Activated naive CD4-positive, alpha-beta T cell treated with Interleukin-2 at 50 U/mL for 16 hours (primary cell): ENCODE results near the gene RC3H1.
"Not testable (repeated sequence)": the region's sequence is repeated elsewhere in the genome, so short reads cannot be mapped to it uniquely, and the experiment has no call there.

ENCODE experiments used
- DNase-seq: peaks from one replicate; pipeline ENCODE4 v3.0.0-alpha.2; 2020

The RC3H1 gene, protein sequence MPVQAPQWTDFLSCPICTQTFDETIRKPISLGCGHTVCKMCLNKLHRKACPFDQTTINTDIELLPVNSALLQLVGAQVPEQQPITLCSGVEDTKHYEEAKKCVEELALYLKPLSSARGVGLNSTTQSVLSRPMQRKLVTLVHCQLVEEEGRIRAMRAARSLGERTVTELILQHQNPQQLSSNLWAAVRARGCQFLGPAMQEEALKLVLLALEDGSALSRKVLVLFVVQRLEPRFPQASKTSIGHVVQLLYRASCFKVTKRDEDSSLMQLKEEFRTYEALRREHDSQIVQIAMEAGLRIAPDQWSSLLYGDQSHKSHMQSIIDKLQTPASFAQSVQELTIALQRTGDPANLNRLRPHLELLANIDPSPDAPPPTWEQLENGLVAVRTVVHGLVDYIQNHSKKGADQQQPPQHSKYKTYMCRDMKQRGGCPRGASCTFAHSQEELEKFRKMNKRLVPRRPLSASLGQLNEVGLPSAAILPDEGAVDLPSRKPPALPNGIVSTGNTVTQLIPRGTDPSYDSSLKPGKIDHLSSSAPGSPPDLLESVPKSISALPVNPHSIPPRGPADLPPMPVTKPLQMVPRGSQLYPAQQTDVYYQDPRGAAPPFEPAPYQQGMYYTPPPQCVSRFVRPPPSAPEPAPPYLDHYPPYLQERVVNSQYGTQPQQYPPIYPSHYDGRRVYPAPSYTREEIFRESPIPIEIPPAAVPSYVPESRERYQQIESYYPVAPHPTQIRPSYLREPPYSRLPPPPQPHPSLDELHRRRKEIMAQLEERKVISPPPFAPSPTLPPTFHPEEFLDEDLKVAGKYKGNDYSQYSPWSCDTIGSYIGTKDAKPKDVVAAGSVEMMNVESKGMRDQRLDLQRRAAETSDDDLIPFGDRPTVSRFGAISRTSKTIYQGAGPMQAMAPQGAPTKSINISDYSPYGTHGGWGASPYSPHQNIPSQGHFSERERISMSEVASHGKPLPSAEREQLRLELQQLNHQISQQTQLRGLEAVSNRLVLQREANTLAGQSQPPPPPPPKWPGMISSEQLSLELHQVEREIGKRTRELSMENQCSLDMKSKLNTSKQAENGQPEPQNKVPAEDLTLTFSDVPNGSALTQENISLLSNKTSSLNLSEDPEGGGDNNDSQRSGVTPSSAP

DNA sequence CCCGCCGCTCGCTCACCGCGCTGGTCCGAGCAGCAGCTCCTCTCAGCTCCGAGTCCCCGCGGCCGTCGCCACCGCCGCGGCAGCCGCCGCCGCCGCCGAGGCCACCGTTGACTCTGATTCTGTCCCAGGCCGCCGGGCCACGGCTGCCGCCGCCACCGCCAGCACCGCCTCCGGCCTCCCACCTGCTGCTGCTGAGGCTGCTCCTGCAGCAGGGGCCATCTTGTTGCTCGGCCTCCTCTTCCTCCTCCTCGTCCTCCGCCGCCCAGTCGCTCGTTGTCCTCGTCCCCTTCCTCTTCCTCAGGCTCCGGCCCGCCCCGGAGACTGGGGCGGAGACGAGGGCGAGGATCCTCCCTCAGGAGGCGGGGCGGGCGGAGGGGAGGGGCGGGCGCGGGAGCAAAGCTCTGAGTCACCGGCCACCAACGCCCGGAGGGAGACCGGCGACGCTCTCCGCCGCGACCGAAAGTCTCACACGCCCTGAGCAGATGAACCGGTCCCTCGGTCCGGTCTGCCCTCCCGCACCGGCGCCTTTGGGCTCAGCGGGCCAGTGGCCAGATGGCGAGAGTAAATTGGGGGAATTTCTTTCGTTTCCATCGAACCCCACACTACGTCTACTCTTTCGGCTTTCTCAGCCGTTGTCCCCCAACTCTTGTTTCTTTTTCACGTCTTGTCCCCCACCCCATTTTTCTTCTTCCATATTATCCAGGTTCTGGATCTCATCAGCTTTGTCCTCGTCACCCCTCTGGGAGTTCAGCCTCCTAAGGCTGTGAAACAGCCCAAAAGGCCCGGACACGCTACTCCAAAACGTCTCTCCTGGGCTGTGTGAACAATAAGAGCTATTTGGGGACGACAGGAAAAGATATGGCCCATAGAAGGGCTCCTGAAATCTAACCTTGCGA, at the start of gene RC3H1:
Gene RC3H1, minus strand, starts transcription at position 278 of the 896 bp plus-strand sequence. CDS start 29,372 bp downstream, outside the sequence.
- DNase-seq, result peak; percentile 88

DNA sequence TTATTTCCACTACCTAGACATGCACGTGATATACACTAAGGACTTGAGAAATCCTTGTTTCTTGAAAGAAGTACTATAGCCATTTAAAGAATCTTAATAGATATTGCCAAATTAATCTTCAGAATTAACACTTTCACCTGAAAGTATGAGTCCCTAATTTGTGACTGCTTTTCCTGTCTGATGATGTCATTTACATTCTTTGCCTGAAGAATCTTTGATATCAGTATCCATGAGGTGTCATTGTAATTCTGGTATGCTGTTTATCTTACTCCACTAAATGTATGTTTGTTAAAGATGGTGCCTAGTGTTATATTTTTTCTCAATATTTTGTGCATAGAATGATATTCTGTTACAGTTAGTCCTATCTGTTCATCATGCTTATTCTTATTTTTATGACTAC, 48.5 kb upstream of the RC3H1 start:
- no peak for DNase-seq

DNA sequence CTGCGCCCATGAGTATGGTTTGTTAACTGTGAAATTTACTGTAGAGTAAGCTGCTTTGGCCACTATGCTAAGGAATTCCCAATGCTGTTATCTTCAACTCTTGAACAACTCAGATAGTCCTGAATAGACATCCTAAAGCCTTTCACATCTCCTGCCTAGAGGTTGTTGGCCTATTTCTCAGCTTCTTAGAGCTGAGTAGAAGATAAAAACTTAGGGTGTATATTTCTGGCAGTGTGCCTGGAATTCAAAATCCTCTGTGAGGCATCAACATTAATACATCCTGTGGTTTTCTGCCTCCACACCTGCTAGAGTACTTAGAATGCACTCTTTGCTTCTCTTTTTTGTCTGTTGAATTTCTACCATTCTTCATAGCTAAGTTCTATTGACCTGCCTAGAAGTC, 45.8 kb upstream of the RC3H1 start:
- DNase-seq, result no peak

DNA sequence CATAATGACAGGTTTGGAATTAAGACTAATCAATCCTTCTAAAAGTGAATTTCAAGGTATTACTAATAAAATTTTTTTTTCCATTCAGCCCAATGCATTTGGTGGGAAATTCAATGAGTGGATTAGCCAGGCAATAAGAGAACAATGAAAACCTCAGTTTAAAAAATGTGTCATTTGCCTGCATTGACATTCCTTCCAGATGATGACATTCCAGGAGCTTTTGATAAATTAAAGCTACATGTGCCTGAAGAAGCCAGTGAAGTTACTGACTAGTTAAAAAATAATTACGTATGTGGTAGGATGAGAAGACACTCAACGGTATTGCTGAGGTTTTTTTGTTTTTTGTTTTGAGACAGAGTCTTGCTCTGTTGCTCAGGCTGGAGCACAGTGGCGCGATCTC, 37.9 kb upstream of the RC3H1 start:
- DNase-seq, result no peak

DNA sequence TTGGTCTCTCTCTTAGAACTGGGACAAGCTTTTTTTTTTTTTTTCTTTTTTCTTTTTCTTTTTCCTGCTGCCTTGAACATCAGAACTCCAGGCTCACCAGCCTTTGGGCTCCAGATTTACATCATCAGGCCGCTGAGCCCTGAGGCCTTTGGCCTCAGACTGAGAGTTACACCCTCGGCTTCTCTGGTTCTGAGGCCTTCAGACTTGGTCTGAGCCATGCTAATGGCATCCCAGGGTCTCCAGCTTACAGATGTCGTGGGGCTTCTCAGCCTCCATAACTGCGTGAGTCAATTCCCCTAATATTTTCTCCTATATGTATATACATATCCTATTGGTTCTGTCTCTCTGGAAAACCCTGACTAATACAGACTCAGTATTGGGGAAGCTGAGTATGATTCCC, 36.5 kb upstream of the RC3H1 start:
- no peak for DNase-seq

DNA sequence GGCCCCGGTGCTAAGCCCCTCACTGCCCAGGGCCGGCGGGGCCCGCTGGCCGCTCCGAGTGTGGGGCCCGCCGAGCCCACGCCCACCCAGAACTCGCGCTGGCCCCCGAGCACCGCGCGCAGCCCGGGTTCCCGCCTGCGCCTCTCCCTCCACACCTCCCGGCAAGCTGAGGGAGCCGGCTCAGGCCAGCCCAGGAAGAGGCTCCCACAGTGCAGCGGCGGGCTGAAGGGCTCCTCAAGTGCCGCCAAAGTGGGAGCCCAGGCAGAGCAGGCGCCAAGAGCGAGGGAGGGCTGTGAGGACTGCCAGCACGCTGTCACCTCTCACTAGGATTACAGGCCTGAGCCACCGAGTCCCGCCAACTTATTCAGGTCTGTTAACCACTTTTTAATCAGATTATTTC, 34.5 kb upstream of the RC3H1 start:
- not testable (repeated sequence) for DNase-seq

DNA sequence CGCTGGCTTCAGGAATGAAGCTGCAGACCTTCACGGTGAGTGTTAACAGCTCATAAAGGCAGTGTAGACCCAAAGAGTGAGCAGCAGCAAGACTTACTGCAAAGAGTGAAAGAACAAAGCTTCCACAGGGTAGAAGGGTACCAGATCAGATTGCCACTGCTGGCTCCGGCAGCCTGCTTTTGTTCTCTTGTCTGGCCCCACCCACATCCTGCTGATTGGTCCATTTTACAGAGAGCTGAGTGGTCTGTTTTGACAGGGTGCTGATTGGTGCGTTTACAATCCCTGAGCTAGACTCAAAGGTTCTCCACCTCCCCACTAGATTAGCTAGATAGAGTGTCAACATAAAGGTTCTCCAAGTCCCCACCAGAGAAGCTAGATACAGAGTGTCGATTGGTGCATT, 33.6 kb upstream of the RC3H1 start:
- DNase-seq, result not testable (repeated sequence)

DNA sequence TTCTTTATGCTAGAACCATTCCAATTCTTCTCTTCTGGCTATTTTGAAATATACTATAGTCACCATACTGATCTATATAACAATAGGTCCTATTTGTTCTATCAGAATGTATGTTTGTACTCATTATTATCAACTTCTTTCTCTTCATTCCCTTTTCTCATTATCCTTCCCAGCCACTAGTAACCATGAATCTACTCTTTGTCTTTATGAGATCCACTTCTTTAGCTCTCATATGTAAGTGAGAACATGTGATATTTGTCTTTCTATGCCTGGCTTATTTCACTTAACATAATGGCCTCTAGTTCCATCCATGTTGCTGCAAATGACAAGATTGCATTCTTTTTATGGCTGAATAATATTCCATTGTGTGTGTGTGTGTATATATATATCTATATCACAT, 31.7 kb upstream of the RC3H1 start:
- DNase-seq, result no peak

DNA sequence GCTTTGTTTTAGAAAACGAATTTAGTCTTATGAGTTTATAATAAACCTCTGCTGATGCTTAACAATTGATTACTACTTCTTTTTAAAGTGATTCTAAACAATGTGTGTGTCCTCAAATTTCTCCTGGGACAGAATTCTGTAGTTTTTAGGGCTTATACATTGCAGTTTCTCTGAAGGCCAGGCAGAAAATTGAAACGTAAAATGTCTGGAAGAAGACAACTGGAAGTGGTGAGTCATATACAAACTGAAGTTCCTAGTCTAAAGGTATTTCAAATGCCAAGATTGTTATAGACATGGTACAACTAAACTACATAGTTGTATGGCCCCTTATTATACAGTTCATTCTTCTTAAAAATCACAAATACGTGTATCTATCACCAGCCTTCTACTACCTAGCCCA, 30.5 kb upstream of the RC3H1 start:
- DNase-seq, result no peak

DNA sequence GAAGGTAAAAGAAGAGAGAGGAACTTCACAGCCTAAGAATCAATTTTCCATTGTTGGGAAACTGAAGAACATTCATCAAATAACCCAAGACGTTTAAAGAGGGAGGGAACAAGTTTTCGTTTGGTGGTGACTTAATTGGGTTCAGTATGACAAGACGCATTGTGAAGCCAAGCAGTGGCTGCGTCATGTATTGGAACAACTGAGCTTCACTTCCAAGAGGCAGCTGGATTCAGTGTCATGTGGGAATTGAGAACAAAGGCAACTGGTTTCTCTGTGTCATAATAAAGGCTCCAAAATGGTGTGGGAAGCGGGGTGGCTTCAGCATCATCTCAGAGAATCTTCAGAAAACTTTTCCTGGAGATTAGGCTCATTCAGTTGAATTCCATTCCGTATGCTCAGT, 29.8 kb upstream of the RC3H1 start:
- no peak for DNase-seq

DNA sequence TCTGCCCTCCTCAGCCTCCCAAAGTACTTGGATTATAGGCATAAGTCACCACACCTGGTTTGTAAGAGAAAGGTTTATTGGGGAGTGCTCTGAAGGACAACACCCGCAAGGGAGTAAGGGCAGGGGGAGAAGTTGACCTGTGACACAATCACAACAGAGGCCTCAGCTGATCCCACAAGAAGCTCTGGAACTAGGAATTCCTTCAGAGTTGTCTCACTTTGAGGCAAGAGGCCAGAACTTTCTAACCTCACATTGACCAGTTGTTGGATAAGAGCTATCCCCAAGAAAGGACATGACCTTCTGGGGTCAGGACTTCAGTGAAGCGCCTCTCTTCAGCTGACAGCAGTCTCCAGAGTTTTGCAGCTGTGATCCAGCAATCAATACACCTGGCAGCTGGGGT, 27.4 kb upstream of the RC3H1 start:
- no peak for DNase-seq

DNA sequence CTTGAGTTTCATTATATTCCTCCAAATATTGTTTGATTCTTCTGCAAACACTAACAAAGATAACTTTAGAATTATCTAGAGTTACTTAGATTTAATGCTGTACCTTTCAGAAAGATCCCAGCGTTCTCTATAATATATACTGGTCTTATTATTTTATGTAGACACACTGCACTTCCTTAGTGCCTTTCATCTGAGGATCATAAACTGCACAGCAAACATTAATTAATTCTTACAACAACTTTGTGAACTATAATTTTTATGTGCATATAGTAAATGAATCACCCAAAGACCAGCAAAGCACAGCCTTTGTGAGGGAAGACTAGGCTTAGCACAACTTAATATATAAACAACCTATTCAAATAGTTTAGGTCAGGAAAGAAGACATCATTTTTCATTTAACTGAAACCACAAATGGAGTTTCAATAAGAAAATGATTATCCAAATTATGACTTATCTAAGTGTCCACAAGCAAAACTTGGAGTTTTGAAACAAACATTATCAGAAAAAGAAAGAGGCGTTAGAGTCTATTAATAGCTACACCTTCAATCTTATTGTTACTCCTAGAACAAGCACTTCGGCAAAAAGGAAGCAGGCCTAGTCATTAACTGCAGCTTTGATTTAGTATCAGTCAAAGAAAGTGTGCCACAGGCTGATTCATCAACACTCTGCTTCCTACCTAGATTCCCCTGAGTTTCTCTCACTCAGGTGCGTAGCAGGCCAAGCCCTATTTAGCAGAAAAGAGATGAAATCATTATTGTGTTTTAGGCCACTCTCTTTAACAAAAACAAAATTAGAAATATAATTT, 22.5 kb upstream of the RC3H1 start:
- no peak for DNase-seq

DNA sequence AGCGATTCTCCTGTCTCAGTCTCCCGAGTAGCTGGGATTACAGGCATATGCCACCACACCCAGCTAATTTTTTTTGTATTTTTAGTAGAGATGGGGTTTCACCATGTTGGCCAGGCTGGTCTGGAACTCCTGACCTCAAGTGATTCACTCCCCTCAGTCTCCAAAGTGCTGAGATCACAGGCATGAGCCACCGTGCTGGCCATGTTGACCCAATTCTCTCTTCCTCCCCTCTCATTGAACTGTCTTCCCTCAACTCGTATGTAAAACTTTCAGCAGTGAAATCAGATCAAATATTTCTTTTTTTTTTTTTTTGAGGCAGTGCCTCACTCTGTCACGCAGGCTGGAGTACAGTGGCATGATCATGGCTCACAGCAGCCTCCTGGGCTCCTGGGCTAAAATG, 20.4 kb upstream of the RC3H1 start:
- DNase-seq, result not testable (repeated sequence)

DNA sequence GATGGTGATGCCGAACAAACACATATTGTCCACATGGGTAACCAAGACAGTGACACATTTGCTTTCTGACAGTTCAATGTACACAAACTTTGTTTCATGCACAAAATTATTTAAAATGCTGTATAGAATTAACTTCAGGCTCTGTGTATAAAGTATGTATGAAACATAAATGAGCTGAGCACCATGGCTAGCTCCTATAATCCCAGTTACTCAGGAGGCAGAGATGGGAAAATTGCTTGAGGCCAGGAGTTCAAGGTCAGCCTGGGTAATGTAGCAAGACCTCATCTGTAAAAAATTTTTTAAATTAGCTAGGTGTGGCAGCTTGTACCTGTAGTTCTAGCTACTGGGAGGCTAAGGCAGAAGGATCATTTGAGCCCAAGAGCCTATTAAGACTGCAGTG, 19.2 kb upstream of the RC3H1 start:
- no peak for DNase-seq

DNA sequence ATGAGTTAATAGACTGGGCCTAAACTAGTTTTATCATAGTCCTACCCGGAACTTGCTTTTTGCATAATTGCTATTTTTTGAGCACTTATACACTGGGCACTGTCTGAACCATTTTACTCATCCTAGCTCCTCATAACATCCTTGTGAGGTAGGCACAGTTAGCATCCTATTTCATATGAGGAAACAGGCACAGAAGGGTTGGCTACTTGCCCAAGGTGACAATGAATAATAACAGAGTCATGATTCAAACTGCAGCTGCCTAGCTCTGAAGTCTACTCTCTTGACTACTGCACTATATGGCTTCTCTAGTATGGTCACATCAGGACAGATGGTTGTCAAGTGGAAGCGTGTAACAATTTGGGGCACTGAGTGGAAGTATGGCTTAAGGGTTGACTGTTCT, 18.2 kb upstream of the RC3H1 start:
- DNase-seq, result no peak

DNA sequence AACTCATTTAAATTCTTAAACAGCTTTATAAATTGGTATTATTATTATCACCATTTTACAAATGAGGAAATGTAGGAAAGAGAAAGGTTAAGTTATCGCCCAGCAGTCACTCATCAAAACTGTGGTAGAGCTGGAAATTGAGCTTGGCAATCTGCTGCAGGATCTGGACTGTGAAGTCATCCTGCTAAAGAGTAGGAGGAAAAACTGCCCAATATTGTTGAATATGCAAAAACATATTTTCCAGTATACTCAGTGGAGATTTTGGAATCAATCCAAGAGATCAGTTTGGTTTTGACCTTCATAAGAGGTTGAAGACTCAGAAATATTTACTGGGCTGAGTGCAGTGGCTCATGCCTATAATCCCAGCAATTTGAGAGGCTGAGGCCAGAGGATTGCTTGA, 16.9 kb upstream of the RC3H1 start:
- no peak for DNase-seq

DNA sequence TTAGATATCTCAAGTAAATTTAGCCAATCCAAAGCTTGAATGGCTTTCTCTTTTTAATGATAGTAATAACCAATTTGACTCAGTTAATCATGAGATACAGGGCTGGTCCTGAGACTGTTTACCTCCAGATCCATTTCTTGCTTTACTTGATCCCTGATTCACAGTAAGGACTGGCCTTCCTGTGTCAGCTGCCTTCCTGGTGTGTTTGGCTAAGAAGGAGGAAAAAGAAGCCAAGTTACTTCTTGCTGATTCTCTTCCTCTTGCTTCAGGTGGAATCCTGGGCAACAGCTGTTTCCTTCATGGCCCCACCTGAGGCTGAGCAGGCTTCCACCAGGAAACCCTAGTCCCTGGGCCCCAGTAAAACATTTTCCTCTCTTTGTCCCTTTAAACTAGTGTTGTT, 14.6 kb upstream of the RC3H1 start:
- no peak for DNase-seq

DNA sequence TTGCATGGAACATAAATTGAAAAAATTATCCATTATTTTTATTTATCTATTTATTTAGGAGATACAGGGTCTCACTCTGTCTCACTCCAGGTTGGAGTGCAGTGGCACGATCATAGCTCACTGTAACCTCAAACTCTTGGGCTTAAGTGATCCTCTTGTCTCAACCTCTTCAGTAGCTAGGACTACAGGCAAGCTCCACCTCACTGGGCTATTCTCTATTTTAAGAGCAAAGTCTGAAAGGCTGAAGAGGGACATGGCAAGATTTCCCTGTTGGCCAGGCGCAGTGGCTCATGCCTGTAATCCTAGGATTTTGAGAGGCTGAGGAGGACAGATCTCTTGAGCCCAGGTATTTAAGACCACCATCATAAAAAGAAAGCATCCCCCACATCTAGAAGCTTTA, 14.0 kb upstream of the RC3H1 start:
- no peak for DNase-seq

DNA sequence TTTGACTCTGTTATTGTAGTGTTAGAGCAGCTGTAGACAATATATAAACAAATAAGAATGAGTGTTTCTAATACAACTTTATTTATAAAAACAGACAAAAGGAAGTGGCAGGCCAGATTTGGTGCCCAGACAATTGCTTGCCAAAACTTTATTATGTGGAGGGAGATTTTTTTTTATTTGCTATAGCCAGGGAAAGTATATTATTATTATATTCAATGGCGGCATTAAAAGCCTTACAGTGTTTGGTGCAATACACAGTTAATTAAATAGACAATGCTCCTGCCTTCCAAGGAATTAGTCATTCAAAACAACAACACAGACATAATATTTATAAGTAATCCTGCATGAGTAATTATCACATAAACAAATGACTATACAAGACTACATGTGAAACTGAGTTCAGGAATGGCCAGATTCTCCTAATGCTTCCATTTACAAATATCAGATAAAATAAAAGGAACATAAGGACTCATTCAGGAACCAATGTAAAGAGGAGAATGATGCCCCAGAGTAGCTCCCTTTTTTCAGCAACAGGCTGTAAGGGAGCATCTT, 10.6 kb upstream of the RC3H1 start:
- no peak for DNase-seq

DNA sequence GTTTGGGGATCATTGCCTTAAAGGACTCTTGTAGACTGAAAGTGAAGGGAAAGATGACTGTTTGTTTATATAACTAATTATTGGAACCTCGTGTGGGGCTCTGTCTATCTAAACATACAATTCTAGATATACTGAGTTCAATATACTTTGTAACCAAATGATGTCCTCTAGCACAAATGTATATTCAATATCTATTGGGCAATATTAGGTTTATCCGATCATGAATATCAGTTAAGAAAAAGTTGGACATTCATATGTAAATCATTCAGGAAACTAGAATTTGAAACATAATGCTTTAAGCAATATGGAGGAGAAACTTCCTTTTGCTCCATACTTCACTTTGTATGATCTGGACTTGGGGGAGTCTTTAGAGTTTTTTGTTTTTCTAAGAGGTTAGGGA, 8.9 kb upstream of the RC3H1 start:
- DNase-seq, result no peak

DNA sequence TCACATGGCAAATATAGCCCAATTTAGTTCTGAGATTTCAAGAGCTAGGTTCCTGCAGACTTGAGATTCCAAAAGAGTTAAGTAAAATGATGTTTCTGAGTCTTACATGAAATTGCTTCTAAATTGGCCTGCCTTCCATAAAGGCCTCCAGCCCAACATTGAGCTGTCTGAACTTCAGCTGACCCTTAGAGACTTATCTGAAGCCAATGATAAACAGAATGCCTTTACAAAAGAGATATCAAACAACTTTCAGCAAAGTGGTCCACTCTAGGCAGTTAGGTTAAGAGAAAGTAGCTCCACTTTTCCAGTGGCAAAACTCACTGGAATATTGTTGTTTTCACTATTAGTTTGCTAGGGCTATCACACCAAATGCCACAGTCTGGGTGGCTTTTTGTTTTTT, 6.3 kb upstream of the RC3H1 start:
- DNase-seq, result no peak
